ENCODE data around the gene RANBP1.
A peak's percentile ranks its signal among the peaks of the same experiment; 100 is the strongest.

Gene RANBP1

DNA sequence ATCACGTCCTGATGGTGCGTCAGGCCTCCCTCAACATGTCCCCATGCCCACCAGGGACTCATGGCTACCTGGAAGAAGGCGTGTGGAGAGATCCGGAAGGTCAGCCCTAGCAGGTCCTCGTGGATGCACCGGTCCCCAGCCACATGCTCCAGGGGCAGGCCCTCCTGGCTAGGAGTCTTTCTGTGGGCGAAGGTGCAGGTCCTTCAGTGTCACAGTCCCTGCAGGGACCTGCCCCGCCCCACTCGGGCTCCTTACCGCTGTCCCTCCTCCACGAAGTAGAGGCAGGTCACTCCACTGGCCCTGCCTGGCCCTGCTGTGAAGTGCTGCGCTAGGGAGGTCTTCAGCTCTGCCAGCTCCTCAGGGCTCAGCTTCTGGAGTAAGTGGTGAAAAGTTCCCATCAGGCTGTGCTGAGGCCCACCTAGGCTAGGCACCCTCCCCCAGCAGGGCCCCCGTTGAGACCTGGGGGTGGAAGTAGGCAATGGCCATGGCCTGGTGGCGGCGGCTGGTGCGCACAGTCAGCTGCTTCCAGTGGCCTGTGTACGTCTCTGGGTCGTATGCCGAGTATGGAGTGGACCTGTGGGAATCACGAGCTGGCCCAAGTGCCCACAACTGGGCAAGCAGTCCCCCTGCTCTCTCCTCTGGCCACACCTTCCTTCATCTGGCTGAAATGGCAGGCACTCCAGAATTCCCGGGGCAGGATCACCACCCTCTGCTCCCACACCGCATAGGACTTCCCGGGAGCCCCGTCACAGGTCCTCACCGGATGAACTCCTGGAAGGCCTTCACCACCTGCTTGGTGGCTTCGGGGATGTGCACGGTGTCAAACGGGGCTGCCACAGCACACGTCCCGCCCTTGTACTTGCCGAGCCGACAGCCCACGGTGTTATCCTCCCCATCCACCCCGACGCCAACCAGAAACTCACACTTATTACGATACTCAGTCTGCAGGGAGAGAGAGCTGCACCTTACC lies 1.1 kb upstream of the RANBP1 start:
- Histone ChIP-seq H3K27me3 (no peaks in the 10 kb centered on the region), H3K4me1 (peaks cover 45% of the 10 kb centered on the region), H3K4me2 (peak overlapping the region; percentile 97), H3K4me3 (no peak overlapping the region), H3K9ac (0 out of 2 replicates have a peak overlapping the region, but pooled peaks have one; percentile 97), H3K27ac (0 out of 2 replicates have a peak overlapping the region, but pooled peaks have one; percentile 4), H4K20me1 (peaks cover 72% of the 10 kb centered on the region), H3K36me3 (peaks cover 77% of the 10 kb centered on the region), H3K9me3 (no peaks in the 10 kb centered on the region)
- no peak for TF ChIP-seq Cebpa-rat (IDR thresholded peaks at IDR 0.05)

DNA sequence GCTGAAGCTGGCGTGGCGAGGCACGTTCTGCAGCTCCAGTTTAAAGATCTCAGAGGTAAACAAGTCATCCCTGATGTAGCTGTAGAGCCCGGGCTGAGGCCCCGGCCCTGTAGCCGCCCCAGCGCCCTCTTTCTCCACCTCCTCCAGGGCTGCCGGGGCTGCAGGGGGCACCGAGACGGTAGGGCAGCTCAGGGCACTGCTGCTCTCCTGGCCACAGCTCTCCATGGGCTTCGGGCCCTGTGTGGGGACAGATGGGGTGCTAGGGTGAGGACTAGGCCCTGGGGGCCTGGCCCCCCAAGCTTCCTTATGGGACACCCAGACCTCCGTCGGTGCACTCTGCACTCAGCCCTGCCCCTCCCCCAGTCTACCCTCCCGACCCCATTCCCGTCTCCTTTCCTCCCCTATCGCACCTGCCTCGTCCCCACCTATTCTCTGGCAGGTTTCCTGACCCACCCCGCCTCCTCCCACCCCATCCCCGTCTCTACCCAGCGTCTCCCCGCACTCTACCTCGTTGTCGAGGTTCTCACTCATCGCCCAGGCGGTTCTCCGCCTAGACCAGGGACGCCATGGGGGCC lies 559 bp downstream of the RANBP1 start:
- Histone ChIP-seq H3K36me3 (peaks cover 77% of the 10 kb centered on the region), H3K27ac (peak overlapping the region; percentile 98), H3K4me3 (peak overlapping the region; percentile 98), H3K4me2 (peak overlapping the region; percentile 97), H3K9me3 (no peaks in the 10 kb centered on the region), H4K20me1 (peaks cover 73% of the 10 kb centered on the region), H3K9ac (peak overlapping the region; percentile 97), H3K27me3 (no peaks in the 10 kb centered on the region), H3K4me1 (peaks cover 54% of the 10 kb centered on the region)
- no peak for TF ChIP-seq Cebpa-rat (IDR thresholded peaks at IDR 0.05)

DNA sequence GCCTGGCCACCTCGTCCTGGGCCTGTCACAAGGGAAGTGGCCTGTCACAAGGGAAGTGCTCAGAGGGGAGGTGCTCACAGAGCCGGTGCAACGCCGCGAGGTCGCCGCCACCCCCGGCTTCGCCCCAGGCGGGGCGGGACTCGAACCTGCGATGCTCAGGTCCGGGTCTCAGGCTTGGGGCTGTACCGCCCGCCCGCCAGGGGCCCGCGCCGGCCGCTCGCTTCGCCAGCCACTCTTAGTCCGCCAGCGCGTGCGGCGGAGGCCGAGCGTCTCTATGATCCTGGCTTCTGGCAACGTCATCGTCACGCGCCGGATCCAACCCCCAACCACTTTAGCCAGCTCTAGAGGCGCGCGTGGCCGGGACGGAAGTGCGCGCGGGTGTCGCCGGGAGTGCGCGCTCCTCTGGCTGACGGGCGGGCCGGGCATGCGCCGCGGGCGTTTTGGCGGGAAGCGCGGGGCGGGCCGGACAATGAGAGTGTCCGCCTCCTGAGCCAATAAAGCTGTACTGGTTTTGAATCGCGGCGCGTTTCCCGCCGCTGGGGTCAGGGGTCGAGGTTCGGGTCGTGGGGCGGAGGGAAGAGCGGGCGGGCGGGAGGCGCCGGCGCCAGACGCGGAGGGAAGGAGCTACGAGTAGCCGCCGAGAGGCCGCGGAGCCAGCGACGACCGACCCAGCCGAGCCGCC lies 1.2 kb downstream of the RANBP1 start, which contains the start of gene TRMT2A:
Gene TRMT2A, minus strand, starts transcription at position 276 of the 682 bp plus-strand sequence. CDS start 320 bp downstream, outside the sequence.
- H4K20me1 ChIP-seq: peaks cover 74% of the 10 kb centered on the region

DNA sequence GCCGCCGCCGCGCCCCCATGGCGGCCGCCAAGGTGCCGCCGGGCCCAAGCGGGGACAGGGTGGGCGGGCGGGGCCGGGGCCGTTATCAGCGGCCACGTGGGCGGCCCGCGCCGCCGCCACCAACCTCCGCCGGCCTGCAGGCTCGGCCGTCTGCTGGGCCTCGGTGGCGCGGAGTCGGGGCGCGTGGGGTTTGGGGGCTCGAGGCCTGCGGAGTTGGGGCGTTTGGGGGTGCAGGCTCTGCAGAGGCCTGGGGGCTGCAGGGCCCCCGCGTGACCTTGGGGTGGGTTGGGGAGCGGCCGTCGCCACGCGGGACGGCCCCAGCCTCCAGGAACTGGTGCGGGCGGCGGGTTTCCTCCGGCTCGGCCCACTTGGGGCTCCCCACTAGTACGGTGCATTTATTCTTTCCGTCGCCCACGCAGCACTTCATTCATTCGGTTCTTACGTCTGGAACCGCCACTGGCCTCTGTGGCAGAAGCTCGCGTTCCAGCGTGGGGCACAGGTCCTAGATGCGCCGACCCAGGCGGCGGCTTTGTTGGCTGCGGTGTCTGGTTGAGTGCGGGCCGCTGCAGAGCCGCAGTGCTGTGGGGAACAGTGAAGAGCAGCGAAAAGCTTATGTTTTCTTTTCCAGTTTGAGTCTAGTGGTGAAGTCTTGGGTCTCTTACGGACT lies 1.9 kb downstream of the RANBP1 start:
- peak overlapping the region; percentile 99 for H3K9ac ChIP-seq
- H3K27ac ChIP-seq: peak overlapping the region; percentile 98
- peak overlapping the region; percentile 98 for H3K4me3 ChIP-seq
- peaks cover 76% of the 10 kb centered on the region for H3K36me3 ChIP-seq
- peak overlapping the region; percentile 89 for H3K4me2 ChIP-seq
- no peaks in the 10 kb centered on the region for H3K27me3 ChIP-seq
- no peaks in the 10 kb centered on the region for H3K9me3 ChIP-seq
- peaks cover 53% of the 10 kb centered on the region for H3K4me1 ChIP-seq
- H4K20me1 ChIP-seq: peaks cover 72% of the 10 kb centered on the region
- no peak for TF ChIP-seq Cebpa-rat (IDR thresholded peaks at IDR 0.05)

More for the DNA sequence above, 1.2 kb downstream of the RANBP1 start, which contains the start of gene TRMT2A:
- peak within 1 kb of the TSS; percentile 97 for H3K4me2 ChIP-seq
- peak within 1 kb of the TSS; percentile 98 for H3K27ac ChIP-seq
- TF ChIP-seq Cebpa-rat (IDR thresholded peaks at IDR 0.05): no peak
- no peaks in the 10 kb centered on the region for H3K27me3 ChIP-seq
- peaks cover 78% of the 10 kb centered on the region for H3K36me3 ChIP-seq
- H3K9me3 ChIP-seq: no peaks in the 10 kb centered on the region
- H3K4me3 ChIP-seq: peak within 1 kb of the TSS; percentile 98
- H3K4me1 ChIP-seq: peaks cover 54% of the 10 kb centered on the region
- H3K9ac ChIP-seq: peak within 1 kb of the TSS; percentile 99

DNA sequence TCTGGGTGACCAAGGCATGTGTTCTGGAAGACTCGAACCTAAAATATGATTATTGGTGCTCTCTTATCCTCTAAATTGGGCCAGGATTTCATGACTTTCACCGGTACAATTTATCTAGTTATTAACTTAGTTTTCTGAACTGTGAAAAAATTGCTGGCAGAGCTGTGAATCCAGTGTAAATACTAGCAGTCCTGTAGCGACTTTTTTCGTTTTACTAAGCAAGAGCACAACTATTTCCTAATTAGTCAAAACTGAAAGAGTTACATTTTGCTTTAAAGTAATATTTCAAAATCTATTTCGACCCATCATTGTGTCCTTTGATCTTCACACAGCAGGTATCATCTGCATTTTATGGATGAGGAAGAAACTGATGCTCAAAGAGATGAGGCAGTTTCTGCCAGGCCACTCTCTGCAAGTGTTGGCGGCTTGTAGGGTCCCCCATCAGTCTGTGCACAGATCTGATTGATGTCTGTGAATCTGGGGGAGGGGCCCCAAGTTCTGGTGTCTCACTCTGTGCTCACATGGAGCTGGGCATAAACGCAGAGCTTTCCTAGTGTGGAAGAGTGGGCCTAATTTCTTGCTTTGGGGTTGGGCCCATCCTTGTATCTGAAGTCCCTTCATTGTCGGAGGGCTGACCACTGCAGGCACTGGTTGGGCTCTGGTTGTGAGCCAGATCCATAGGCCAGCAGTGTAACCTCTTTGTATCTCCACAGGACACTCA lies 2.6 kb downstream of the RANBP1 start:
- H3K4me1 ChIP-seq: peaks cover 55% of the 10 kb centered on the region
- peak overlapping the region; percentile 89 for H3K4me2 ChIP-seq
- H3K4me3 ChIP-seq: peak overlapping the region; percentile 98
- H3K9me3 ChIP-seq: no peaks in the 10 kb centered on the region
- H3K27me3 ChIP-seq: no peaks in the 10 kb centered on the region
- no peak for TF ChIP-seq Cebpa-rat (IDR thresholded peaks at IDR 0.05)
- peak overlapping the region; percentile 98 for H3K27ac ChIP-seq
- H3K36me3 ChIP-seq: peaks cover 74% of the 10 kb centered on the region
- H4K20me1 ChIP-seq: peaks cover 73% of the 10 kb centered on the region
- H3K9ac ChIP-seq: peak overlapping the region; percentile 99

DNA sequence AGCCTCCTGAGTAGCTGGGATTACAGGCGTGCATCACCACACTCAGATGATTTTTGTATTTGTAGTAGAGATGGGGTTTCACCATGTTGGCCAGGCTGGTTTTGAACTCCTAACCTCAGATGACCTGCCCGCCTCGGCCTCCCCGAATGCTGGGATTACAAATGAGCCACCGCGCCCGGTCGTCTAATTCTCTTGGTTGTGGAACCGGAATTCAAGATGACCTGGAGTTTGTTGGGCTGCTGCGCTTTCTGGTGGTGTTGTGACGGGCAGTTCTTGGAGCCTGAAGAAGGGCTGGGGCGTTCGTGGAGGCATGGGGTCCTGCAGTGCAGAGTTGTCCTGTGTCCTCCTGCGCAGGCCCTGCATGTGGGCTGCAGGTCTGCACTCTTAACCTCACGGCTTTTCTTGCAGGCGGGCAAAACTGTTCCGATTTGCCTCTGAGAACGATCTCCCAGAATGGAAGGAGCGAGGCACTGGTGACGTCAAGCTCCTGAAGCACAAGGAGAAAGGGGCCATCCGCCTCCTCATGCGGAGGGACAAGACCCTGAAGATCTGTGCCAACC lies 6.0 kb downstream of the RANBP1 start:
- peaks cover 77% of the 10 kb centered on the region for H3K4me1 ChIP-seq
- no peak overlapping the region for H3K4me2 ChIP-seq
- no peaks in the 10 kb centered on the region for H3K9me3 ChIP-seq
- no peak for TF ChIP-seq Cebpa-rat (IDR thresholded peaks at IDR 0.05)
- peak overlapping the region; percentile 34; the same call in 1 of the 2 replicates for H3K9ac ChIP-seq
- no peak overlapping the region for H3K4me3 ChIP-seq
- H3K27me3 ChIP-seq: no peaks in the 10 kb centered on the region
- H3K27ac ChIP-seq: no peak overlapping the region; the same call in 1 of the 2 replicates
- H4K20me1 ChIP-seq: peaks cover 82% of the 10 kb centered on the region
- H3K36me3 ChIP-seq: peaks cover 80% of the 10 kb centered on the region

DNA sequence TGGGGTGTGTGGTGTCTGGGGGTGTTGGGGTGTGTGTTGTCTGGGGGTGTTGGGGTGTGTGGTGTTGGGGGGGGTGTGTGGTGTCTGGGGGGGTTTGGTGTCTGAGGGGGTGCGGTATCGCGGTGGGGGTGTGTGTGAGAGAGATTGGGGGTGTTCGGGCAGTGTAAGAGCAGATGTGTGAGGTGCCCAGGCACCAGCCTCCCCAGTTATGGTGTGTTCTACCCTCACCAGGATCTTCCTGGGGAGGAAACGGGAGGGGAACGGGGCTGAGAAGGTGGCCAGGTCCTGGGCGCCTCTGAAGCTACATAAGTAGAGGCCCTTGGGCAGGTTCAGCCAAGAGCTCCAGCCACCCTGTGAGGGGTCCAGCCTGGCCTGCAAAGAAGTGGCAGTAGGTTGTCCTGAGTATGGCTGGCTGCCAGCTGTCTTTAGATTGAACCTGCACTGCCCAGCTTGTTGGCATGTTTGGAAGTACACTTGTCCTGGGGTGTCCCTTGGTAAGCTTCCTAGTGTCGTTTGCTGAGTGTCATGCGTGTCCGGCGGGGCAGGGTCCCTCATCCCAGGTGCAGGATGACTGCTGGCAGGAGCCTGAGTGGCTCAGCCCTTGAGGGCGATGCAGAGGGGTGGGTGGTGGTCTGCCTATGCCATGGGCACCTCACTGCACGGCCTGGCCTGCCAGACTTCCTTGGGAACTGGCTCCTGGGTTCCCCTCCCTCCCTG lies 7.6 kb downstream of the RANBP1 start:
- H3K4me3 ChIP-seq: no peak overlapping the region
- peaks cover 92% of the 10 kb centered on the region for H4K20me1 ChIP-seq
- H3K27me3 ChIP-seq: no peaks in the 10 kb centered on the region
- no peak for TF ChIP-seq Cebpa-rat (IDR thresholded peaks at IDR 0.05)
- H3K4me2 ChIP-seq: peak overlapping the region; percentile 4; the same call in 1 of the 2 replicates
- peak overlapping the region; percentile 32 for H3K9ac ChIP-seq
- peaks cover 91% of the 10 kb centered on the region for H3K4me1 ChIP-seq
- H3K36me3 ChIP-seq: peaks cover 95% of the 10 kb centered on the region
- H3K9me3 ChIP-seq: no peaks in the 10 kb centered on the region
- H3K27ac ChIP-seq: 0 out of 2 replicates have a peak overlapping the region, but pooled peaks have one; percentile 22

Data from BLaER1 (cell line).